Stimulated activated CD8-positive, alpha-beta memory T cell treated with anti-CD3 and anti-CD28 coated beads, Interleukin-15, amount 100 ng/mL, for 4 hours (primary cell): ENCODE measurements around the gene ERMP1.
"Not testable (repeated sequence)": the region's sequence is repeated elsewhere in the genome, so short reads cannot be mapped to it uniquely, and the experiment has no call there.

Experiments
- DNase-seq, 2 donors: peaks; one replicate each; pipeline ENCODE4 v3.0.0-alpha.2; 2020; ENCODE audit warnings: low read depth in 2 of 2

The ERMP1 gene, protein sequence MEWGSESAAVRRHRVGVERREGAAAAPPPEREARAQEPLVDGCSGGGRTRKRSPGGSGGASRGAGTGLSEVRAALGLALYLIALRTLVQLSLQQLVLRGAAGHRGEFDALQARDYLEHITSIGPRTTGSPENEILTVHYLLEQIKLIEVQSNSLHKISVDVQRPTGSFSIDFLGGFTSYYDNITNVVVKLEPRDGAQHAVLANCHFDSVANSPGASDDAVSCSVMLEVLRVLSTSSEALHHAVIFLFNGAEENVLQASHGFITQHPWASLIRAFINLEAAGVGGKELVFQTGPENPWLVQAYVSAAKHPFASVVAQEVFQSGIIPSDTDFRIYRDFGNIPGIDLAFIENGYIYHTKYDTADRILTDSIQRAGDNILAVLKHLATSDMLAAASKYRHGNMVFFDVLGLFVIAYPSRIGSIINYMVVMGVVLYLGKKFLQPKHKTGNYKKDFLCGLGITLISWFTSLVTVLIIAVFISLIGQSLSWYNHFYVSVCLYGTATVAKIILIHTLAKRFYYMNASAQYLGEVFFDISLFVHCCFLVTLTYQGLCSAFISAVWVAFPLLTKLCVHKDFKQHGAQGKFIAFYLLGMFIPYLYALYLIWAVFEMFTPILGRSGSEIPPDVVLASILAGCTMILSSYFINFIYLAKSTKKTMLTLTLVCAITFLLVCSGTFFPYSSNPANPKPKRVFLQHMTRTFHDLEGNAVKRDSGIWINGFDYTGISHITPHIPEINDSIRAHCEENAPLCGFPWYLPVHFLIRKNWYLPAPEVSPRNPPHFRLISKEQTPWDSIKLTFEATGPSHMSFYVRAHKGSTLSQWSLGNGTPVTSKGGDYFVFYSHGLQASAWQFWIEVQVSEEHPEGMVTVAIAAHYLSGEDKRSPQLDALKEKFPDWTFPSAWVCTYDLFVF

DNA sequence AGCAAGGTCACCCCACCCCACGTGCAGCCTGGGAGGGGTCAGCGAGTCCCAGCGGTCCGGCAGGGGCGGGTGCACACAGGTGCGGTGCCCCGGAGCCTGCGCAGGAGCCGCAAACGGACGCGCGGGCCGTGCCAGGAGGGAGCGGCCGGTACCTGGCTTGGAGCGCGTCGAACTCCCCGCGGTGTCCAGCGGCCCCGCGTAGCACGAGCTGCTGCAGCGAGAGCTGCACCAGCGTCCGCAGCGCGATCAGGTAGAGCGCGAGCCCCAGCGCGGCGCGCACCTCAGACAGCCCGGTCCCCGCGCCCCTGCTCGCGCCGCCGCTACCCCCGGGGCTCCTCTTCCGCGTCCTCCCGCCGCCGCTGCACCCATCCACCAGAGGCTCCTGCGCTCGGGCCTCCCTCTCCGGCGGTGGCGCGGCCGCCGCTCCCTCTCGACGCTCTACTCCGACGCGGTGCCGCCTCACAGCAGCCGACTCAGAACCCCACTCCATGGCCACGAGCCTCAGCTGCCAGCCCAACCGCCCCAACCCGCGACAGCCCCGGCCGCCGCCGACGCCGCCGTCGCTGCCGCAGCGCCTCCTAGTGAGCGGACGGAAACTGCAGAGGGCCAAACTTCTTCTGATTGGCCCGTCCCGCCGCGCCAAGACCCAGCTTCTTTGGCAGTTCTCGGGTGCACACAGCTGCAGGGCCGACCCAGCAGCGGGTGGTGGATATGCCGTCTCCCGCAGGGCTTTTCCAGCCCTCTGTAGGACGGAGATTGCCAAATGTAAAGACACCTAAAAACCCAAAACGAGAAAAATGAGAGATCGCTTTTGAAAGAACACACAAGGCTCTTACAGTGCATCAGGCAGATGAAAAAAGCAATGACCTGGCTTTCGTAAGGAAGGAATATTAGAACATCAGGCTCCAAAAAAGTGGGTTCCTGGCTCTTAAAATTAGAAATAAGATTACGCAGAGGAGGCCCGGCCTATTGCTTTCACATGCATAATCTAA lies at the start of gene ERMP1:
TSS of gene ERMP1 (minus strand) at position 580 of the 992 bp plus-strand sequence. CDS start at position 490, 90 bp downstream.
- DNase-seq: peak; percentile 73 to 76

DNA sequence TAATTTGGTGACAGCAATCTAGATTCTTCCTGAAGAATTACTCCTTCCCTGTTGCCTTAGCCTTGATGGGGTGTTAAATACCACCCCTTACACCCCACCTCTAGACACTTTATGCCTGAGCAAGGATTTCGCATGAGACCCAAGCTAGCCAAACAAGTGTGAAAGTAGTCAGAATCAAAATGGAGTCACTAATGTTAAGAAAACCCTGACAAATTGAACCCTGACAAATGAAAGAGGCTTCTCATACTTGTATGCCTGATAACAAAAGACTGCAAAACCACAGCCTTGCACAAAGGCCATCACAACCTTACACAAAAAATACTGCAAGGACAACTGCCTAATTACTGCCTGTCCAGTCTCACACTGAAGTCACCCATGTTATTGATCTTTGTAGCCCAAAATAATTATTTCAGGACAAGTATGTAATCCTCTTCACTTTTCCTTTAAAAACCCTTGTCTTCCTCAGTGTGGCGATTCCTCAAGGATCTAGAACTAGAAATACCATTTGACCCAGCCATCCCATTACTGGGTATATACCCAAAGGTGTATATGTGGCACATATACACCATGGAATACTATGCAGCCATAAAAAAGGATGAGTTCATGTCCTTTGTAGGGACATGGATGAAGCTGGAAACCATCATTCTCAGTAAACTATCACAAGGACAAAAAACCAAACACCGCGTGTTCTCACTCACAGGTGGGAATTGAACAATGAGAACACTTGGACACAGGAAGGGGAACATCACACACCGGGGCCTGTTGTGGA lies 49.5 kb upstream of the ERMP1 start:
- DNase-seq: not testable (repeated sequence)

DNA sequence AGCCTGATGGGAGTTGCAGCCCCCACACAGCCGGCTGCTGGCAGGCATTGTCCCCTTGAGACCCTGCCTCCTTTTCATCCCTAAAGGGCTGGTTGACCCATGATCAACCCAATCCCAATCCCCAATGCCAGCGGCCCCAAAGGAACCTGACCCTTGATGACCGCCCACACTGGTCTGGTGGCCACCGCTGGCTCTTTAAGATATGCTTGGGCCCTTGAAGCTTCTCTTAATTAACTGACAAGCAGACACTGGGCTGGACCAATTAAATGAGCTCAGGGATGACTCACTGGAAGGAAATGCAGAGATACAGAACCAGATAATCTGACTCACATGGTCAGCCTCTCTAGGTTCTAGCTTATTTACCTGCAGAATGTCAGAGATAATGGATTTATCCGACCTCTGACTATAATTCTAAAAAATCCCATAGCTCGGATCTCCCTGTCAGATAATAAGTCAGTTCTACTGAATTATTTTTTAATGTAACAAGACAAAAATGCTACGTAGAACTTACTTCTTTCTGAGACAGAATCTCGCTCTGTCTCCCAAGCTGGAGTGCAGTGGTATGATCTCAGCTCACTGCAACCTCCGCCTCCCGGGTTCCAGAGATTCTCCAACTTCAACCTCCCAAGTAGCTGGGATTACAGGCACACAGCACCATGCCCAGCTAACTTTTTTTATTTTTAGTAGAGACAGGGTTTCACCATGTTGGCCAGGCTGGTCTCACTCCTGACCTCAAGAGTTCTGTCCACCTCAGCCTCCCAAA lies 46.7 kb upstream of the ERMP1 start:
- DNase-seq: no peak

DNA sequence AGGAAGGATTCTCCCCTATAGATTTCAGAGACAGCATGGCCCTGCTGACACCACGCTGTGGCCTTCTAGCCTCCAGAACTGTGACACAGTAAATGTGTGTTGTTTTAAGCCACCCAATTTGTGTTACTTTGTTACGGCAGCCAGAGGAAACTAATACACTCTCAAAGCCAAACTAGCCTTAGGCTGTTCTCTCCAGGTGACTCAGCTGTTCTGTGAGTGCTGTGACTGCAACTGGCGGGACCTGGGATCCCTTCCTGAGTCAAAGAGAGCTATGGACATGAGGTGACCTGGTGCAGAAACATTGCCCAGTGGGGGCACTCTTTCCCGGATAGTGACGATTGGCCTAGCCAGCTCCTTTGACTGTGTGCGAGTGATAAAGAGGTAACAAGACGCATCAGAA lies 43.8 kb upstream of the ERMP1 start:
- DNase-seq: no peak

DNA sequence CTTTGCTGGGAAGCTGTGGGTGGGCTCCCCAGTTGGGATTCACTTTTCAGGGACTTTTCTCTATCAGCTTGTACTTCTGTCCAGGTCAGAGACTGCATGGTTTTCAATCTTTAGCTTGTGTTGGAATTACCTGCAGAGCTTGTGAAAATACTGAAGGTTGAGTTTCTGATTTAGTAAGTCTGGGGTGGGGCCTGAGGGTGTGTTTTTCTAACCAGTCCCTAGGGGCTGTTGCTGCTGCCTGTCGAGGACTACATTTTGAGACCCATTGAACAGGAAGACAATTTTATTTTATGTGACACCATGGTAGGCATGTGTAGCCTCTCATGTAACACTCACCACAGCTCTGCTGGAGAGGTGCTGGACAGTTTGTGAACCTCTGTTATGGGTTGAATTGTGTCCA lies 43.1 kb upstream of the ERMP1 start:
- DNase-seq: no peak

DNA sequence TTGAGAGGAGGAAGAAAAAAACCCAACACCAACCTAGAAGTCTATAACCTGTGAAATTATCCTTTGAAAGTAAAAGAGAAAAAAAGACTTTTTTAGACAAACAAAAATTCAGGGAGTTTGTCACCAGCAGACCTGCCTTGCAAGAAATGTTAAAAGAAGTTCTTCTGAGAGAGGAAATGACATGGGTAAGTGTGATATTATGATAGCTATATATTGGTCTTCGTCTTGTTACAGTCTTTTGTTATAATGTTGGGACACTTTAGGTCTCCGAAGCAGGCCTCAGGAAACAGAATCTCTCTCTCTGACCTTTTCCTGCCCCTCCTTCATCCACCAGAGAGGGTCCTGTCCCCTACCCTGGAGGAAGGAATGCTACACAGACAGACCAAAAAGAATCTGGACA lies 41.1 kb upstream of the ERMP1 start:
- no peak for DNase-seq

DNA sequence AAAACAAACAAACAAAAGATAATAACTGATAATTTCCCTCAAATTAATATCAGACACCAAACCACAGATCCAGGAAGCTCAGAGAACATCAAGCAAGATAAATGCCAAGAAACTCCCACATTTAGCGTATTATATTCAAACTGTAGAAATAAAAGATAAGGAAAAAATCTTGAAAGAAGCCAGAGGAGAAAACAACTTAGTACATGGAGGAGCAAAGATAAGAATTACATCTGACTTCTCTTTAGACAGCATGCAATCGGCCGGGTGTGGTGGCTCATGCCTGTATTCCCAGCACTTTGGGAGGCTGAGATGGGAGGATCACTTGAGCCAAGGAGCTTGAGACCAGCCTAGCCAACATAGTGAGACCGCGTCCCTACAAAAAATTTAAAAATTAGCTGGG lies 40.5 kb upstream of the ERMP1 start:
- DNase-seq: no peak

DNA sequence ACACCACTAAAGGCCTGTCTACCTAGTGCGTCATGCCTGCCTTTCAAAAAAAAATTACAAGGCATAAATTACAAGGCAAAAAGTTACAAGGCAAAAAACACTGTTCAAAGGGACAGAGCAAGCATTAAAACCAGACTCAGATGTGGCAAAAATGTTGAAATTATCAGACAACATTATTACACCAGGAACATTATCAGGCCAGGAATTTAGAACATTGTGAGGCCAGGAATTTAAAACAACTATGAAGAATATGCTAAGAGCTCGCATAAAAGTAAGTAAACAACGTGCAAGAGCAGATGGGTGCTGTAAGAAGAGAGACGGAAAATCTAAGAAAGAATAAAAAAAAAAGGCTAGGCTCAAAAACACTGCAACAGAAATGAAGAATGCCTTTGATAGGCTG lies 39.6 kb upstream of the ERMP1 start:
- DNase-seq: no peak

DNA sequence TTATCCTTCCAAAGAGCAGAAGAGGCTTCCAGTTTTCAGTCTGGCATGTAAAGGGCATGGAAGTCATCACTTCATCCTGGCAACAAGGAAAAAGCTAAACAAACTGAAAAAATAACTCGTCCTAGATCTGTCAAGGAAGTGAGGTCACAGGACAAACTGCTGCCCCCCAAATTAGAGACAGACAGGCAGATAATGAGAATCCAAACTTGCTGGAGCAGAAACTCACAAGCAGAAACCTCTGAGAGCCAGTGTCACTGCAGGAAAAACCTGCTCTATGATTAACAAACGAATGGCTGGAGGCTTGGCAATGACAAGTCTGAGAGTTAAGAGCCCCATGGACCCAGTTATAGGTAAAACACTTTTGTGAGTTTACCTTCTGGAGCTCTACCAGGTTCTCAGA lies 38.9 kb upstream of the ERMP1 start:
- no peak for DNase-seq

DNA sequence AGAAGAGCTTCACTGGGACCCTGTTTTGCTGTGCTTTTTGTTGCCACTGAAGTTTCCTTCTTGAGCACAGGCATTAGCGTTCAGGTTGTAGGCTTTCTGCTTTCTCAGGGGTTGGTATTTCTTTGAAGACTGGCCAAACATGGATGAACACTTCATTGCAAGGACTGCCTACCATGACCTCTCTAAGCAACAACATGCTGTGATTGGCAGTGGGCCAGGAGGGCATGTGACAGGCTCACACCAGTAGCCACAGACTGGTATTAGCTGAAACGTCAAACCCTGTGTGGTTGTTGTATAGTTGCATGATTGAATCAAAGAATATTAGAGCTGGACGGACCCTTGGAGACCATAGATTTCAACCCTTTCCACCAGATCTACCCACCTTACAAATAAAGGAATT lies 37.8 kb upstream of the ERMP1 start:
- DNase-seq: no peak

DNA sequence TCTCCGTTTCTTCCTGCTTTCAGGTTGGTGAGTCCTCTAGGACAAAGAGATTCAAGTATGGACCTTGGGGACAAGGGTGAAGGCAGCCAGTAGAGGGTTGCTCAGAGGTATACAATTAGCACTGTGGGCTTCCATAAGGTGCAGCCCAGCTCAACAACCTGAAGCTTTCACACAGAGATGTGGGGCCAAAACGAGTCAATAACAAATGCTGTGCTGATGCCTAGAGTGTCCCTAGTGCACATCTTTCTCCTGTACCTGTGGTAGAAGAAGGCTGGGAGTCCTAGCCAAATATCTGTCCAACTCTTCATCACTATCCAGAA lies 37.1 kb upstream of the ERMP1 start:
- DNase-seq: no peak

DNA sequence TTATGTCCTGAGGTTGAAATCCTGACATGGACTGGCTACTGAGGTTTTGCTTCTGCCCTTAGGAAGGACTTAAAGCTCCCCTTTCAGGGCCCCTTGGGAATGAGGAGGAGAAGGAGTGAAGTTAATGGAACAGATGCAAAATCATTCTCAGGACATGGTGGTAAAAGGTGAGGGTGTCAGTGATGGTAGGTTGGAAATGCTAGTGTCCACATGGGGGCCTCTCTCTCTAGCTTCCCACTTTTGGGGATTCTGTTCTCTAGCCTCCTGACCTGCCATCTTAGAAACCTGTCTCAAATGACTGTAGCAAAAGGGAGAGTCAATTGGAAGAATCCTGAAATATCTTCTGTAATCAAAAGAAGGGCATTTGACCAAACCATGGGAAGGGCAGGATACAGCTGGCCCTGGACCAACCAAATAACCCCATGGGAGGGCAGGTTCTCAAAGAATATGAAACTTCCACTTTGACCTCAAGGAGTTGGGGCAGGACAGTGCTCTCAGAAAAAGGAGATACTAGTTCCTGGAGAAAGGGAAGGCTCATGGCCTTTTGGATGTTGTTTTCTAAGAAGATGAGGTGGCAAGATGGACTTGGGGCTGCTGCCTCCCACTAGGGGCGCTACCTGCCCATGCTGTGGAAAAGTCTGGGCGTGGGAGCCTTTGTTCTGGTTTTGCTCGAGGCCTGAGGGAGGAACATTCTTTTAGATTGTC lies 36.5 kb upstream of the ERMP1 start:
- DNase-seq: no peak

DNA sequence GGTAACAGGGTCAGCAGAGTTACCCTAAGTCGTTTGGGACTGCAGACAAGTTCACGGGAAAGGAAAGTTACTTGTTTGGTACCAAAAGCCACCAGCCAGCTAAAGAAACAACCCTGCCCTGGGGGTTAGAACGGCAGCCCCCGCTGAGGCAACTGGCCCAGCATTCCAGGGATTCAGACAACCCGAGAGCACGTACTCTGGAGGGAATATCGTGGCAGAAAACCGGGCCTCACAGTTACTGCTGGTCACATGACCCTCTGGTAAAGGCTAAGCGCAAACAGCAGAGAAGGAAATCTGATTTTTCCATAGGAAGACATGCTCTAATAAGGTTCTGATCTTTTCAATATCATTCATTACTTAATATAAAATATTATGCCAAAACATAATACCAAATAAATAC lies 35.3 kb upstream of the ERMP1 start:
- no peak for DNase-seq

DNA sequence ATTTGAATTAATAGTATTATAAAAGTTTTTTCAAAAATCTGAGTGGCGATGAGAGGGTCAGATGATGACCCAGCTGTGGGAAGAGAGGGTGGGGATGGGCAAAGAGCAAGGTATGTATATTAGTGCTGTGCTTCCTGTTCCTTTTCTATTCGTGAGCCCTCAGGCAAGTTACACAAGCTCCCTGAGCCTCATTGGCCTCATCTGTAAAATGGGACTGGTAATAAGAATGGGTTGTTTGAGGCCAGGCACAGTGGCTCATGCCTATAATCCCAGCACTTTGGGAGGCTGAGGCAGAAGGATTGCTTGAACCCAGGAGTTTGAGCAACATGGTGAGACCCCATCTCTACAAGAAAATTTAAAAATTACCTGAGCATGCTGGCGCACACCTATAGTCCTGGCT lies 33.8 kb upstream of the ERMP1 start:
- no peak for DNase-seq

DNA sequence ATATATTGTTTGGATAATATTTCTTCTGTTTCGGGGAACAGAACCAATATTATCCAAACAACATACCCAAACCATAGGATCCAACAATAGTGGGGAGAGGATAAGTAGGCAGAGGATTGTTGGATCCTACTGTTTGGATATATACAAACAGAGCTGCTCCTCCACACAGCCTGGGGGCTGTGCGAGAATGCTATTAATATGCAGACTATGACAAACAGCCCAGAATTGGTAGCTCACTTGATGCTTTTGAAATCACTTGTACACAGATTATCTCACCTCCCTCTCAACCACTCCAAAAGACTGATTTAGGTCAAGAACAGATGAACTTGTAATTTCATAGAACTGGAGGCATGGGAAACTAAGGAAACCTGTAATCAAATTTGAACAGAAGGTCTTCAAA lies 33.4 kb upstream of the ERMP1 start:
- DNase-seq: no peak

DNA sequence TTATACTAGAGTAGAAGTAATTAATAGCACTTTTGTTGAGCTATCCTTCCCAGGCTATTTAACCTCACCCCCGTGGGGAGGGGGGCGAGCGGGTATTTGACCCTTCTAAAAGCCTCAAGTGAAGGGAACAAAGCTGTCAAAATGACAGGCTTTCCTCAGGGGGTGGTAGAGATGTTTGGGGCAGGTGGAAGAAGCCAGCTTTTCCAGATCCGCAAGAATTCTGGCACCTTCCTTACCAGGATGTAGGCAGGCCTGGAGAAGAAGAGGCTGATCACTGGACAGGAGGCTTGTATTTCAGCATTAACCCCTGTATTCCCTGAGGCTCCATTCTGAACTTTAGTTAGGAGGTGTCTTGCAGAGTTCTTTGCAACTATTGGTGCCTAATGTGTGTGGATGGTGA lies 31.5 kb upstream of the ERMP1 start:
- DNase-seq: no peak

DNA sequence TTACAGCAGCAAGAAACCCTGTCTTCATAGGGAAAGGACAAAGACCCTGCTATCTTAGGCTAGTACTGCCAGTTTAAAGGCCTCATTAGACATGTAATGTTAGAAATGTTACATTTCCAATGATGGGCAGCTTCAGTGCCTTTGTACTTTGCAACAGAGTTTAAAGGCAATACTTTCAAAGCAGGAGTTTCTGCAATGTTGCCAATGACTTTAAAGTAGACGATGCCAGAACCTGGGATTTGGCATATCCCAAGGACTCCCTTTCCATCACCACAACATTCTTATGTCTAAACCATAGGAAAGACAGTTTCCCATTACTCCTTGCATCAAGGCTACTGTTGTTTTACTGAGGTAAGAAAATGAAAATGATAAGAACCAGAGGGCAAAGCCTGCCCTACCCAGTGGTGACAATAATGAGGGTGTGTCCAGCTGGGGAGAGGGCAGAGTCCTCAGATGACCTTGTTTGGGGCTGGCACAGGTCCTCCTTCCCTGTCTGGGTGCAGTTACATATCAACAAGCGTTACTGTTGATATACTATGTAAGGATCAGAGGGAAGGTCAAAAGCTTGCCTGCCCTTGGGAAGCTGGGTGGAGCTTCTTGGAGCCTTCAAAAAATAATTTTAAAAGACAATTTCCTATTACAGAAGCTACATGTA lies 30.3 kb upstream of the ERMP1 start:
- no peak for DNase-seq

DNA sequence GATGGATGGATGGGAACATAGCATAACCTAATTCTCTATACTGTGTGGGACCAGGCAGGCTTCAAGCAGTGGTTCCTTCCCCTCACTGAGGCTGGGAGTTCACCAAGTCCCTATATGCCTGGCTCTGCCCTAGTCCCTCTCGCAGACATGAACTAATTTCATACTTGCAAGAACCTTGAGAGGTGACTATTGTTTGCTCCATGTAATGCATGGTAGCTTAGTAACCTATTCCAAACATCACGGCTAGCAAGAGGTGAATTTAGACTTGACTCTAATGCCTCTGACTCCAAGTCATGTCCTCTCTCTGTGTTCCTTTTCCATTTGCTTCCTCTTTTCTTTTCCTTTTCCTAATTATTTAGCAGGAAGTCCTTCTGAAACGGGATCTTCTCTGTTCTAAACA lies 25.9 kb upstream of the ERMP1 start:
- DNase-seq: no peak

DNA sequence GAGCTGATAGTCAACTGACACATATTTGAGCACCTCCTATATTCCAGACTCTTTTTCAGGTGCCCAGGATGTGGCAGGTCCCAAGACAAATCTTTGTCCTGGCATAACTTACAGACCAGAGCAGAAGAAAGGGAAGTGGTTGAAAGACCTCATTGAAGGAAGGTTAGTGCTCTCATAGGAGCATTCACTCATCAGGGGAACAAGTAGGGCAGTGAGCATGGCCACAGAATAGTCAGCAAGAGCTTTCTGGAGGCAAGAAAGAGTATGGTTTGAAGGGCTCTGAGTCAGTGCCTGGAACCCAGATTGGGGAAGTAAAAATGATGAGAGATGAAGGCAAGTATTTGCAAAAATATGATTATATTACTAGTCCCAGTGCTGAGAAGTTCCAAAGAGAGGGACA lies 25.0 kb upstream of the ERMP1 start:
- no peak for DNase-seq
